H9 (cell line): ENCODE results near the gene IQGAP2. TPM values are rescaled to one million over a fixed set of nuclear protein-coding genes. Genes with fewer than 3 reads are reported as not detected.

Experiments
- DNase-seq: peaks from one replicate; pipeline ENCODE4 v3.0.0-alpha.2; 2017
- H2AFZ ChIP-seq: one replicate; pipeline ENCODE4 v1.6.1; 2013; ENCODE audit warnings: mild to moderate bottlenecking, low read length, control low read depth, moderate library complexity
- H2AK5ac ChIP-seq: 2 replicates; pipeline ENCODE4 v1.6.1; 2013; ENCODE audit warnings: low read length, control low read depth, mixed read lengths; ENCODE audit not compliant: insufficient read length
- H2BK120ac ChIP-seq: one replicate; pipeline ENCODE4 v1.6.1; 2013; ENCODE audit warnings: low read depth, mild to moderate bottlenecking, low read length, control low read depth, inconsistent platforms; ENCODE audit not compliant: poor library complexity, severe bottlenecking
- H2BK12ac ChIP-seq: 2 replicates; pipeline ENCODE4 v1.6.1; 2013; ENCODE audit warnings: low read length, control low read depth, mixed read lengths, low read depth; ENCODE audit not compliant: insufficient read length
- H2BK15ac ChIP-seq: 2 replicates; pipeline ENCODE4 v1.6.1; 2013; ENCODE audit warnings: low read depth, low read length, control low read depth
- H2BK20ac ChIP-seq: one replicate; pipeline ENCODE4 v1.6.1; 2013; ENCODE audit warnings: low read depth, mild to moderate bottlenecking, low read length, control low read depth, inconsistent platforms; ENCODE audit not compliant: poor library complexity, severe bottlenecking
- H2BK5ac ChIP-seq: 2 replicates; pipeline ENCODE4 v1.6.1; 2013; ENCODE audit warnings: low read length, control low read depth, mixed read lengths; ENCODE audit not compliant: insufficient read length
- H3K14ac ChIP-seq: 2 replicates; pipeline ENCODE4 v1.6.1; 2013; ENCODE audit warnings: low read length, control low read depth; ENCODE audit not compliant: insufficient read depth
- H3K18ac ChIP-seq: 2 replicates; pipeline ENCODE4 v1.6.1; 2013; ENCODE audit warnings: low read depth, mild to moderate bottlenecking, mixed read lengths, low read length, control low read depth; ENCODE audit not compliant: insufficient read length
- H3K23ac ChIP-seq: 2 replicates; pipeline ENCODE4 v1.6.1; 2013; ENCODE audit warnings: low read length, control low read depth, mixed read lengths, low read depth; ENCODE audit not compliant: insufficient read length
- H3K23me2 ChIP-seq: 2 replicates; pipeline ENCODE4 v1.6.1; 2013; ENCODE audit warnings: low read depth, mild to moderate bottlenecking, mixed read lengths, low read length, control low read depth; ENCODE audit not compliant: insufficient read length, poor library complexity, severe bottlenecking
- H3K27ac ChIP-seq: 2 replicates; pipeline ENCODE4 v1.5.1; 2013; ENCODE audit warnings: low read length, control low read depth, mixed read lengths, low read depth; ENCODE audit not compliant: insufficient read length
- H3K27me3 ChIP-seq: 2 replicates; pipeline ENCODE4 v1.6.1; 2013; ENCODE audit warnings: low read length, control low read depth, inconsistent platforms; ENCODE audit not compliant: insufficient read depth
- H3K4ac ChIP-seq: 2 replicates; pipeline ENCODE4 v1.6.1; 2013; ENCODE audit warnings: low read depth, mild to moderate bottlenecking, control low read depth, inconsistent platforms, low read length, moderate library complexity
- H3K4me1 ChIP-seq: 2 replicates; pipeline ENCODE4 v1.6.1; 2013; ENCODE audit warnings: low read length, control low read depth, inconsistent platforms; ENCODE audit not compliant: insufficient read depth
- H3K4me2 ChIP-seq: 2 replicates; pipeline ENCODE4 v1.6.1; 2013; ENCODE audit warnings: low read length, control low read depth, mixed read lengths; ENCODE audit not compliant: insufficient read length, insufficient read depth
- H3K56ac ChIP-seq: 2 replicates; pipeline ENCODE4 v1.6.1; 2013; ENCODE audit warnings: low read depth, mild to moderate bottlenecking, mixed read lengths, low read length, control low read depth; ENCODE audit not compliant: insufficient read length
- H3K79me1 ChIP-seq: 2 replicates; pipeline ENCODE4 v1.6.1; 2013; ENCODE audit warnings: low read depth, mild to moderate bottlenecking, moderate library complexity, low read length, control low read depth, inconsistent platforms; ENCODE audit not compliant: insufficient read depth, poor library complexity, severe bottlenecking
- H3K79me2 ChIP-seq: 2 replicates; pipeline ENCODE4 v1.6.1; 2013; ENCODE audit warnings: low read length, control low read depth, inconsistent platforms; ENCODE audit not compliant: insufficient read depth
- H3K9ac ChIP-seq: 2 replicates; pipeline ENCODE4 v1.6.1; 2013; ENCODE audit warnings: low read length, control low read depth, mixed read lengths; ENCODE audit not compliant: insufficient read length; ENCODE audit errors: extremely low read depth
- H3K9me3 ChIP-seq: one replicate; pipeline ENCODE4 v1.6.1; 2013; ENCODE audit warnings: low read depth, low read length, inconsistent platforms; ENCODE audit not compliant: control insufficient read depth
- H3T11ph ChIP-seq: one replicate; pipeline ENCODE4 v1.6.1; 2013; ENCODE audit warnings: mild to moderate bottlenecking, low read length, control low read depth, inconsistent platforms
- H4K20me1 ChIP-seq: one replicate; pipeline ENCODE4 v1.6.1; 2013; ENCODE audit not compliant: control insufficient read depth, insufficient read length, insufficient read depth
- H4K5ac ChIP-seq: 2 replicates; pipeline ENCODE4 v1.6.1; 2013; ENCODE audit warnings: low read depth, mild to moderate bottlenecking, mixed read lengths, low read length, control low read depth; ENCODE audit not compliant: insufficient read length
- H4K8ac ChIP-seq: replicated peaks from 2 replicates; pipeline ENCODE4 v1.6.1; 2013; ENCODE audit warnings: low read length, control low read depth, mixed read lengths, low read depth; ENCODE audit not compliant: insufficient read length
- H4K91ac ChIP-seq: 2 replicates; pipeline ENCODE4 v1.6.1; 2013; ENCODE audit warnings: low read depth, mild to moderate bottlenecking, moderate library complexity, mixed read lengths, low read length, control low read depth; ENCODE audit not compliant: insufficient read length
- H3K27ac Mint-ChIP-seq, 3 experiments: 2 replicates in 2 of 3; 3 replicates in 1 of 3; pipeline ENCODE4 v1.8.0; 2020 to 2021; ENCODE audit warnings: mixed read lengths in 3 of 3, mild to moderate bottlenecking in 1 of 3, moderate library complexity in 1 of 3
- H3K27me3 Mint-ChIP-seq: 2 replicates; pipeline ENCODE4 v1.8.0; 2021; ENCODE audit warnings: low read depth, mild to moderate bottlenecking, moderate library complexity, mixed read lengths
- H3K36me3 Mint-ChIP-seq, 3 experiments: 2 replicates in 2 of 3; 3 replicates in 1 of 3; pipeline ENCODE4 v1.8.0; 2020 to 2021; ENCODE audit warnings: low read depth in 3 of 3, mixed read lengths in 3 of 3; ENCODE audit not compliant: insufficient read depth in 1 of 3
- H3K4me1 Mint-ChIP-seq, 2 experiments: 2 replicates each; pipeline ENCODE4 v1.8.0; 2020; ENCODE audit warnings: mixed read lengths in 2 of 2
- H3K4me3 Mint-ChIP-seq, 2 experiments: 2 replicates in 1 of 2; 3 replicates in 1 of 2; pipeline ENCODE4 v1.8.0; 2020 to 2021; ENCODE audit warnings: mild to moderate bottlenecking in 2 of 2, mixed read lengths in 2 of 2, moderate library complexity in 1 of 2
- H3K9me3 Mint-ChIP-seq, 2 experiments: 2 replicates in 1 of 2; 3 replicates in 1 of 2; pipeline ENCODE4 v1.8.0; 2020; ENCODE audit warnings: mild to moderate bottlenecking in 2 of 2, mixed read lengths in 2 of 2, moderate library complexity in 1 of 2
- WGBS: extraction: QIAGEN DNeasy Blood & Tissue Kit; methylation state at CpG from one replicate; pipeline ENCODE4 v1.1.7; 2013; ENCODE audit warnings: missing lambda C conversion rate, low lambda C conversion rate, mixed read lengths; ENCODE audit not compliant: insufficient read length; ENCODE audit errors: extremely low coverage; 5-methylcytosine and 5-hydroxymethylcytosine counted together
- total RNA-seq: library from RNA; stranded (reverse); gene quantifications from 2 replicates; pipeline ENCODE4 v1.2.1, GENCODE V29; 2021
- TF ChIP-seq, protein P1 (sequence below): fragments of 200-600 bp; sonication (generic); conservative IDR thresholded peaks from 3 replicates; pipeline ENCODE4 v1.8.0; 2021; ENCODE audit warnings: antibody characterized with exemption, mild to moderate bottlenecking

IQGAP2 gene
- total RNA-seq, 1 experiment from 2014 or later: 22.5 TPM

DNA sequence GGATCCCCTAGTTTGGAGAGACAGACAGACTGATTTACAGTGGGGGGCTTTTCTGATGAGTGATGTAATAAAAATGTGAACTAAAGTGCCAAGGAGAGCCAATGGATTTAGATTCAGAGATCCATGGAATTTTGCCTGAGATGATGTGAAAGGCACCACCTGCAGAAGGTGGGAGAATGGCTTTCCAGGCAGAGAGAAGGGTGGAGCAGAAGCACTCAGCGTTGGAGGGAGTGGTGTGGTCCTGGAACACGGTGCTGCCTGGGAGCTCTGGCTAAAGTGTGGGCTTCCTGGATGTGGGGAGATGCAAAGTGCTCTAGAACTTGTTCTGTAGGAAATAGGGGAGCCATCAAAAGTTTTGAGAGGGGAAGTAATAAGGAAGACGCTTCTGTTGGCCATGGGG lies 57.0 kb downstream of the IQGAP2 start:
- no peak overlapping the region for H2BK20ac ChIP-seq
- no peak overlapping the region for H2BK120ac ChIP-seq
- H2BK12ac ChIP-seq: no peak overlapping the region
- peaks cover 0 to 8% (median 0%) of the 10 kb centered on the region in 3 experiments; a peak in 4 of 7 replicates for H3K36me3 Mint-ChIP-seq
- no peaks in the 10 kb centered on the region for H3K79me1 ChIP-seq
- no peaks in the 10 kb centered on the region for H4K20me1 ChIP-seq
- H3K23me2 ChIP-seq: no peaks in the 10 kb centered on the region
- no peak overlapping the region for H3K56ac ChIP-seq
- no peak overlapping the region for H4K8ac ChIP-seq
- no peaks in the 10 kb centered on the region for H3K9me3 ChIP-seq
- H3T11ph ChIP-seq: no peak overlapping the region
- peaks cover 15 to 23% of the 10 kb centered on the region in 2 experiments for H3K4me1 Mint-ChIP-seq
- WGBS: no CpG with 5 or more reads among the region's 3 CpGs
- no peak overlapping the region for H3K18ac ChIP-seq
- DNase-seq: no peak
- H2BK15ac ChIP-seq: no peak overlapping the region
- no peak overlapping the region for H4K91ac ChIP-seq
- H3K23ac ChIP-seq: no peak overlapping the region
- peak overlapping the region in 2 of 3 experiments; percentile 24 to 62; a peak in 2 of 7 replicates for H3K27ac Mint-ChIP-seq
- H3K14ac ChIP-seq: no peak overlapping the region; the same call in 1 of the 2 replicates
- H3K4me1 ChIP-seq: peaks cover 8% of the 10 kb centered on the region
- no peaks in the 10 kb centered on the region for H3K9me3 Mint-ChIP-seq
- no peak overlapping the region for H3K9ac ChIP-seq
- H3K79me2 ChIP-seq: no peaks in the 10 kb centered on the region; the same call in 1 of the 2 replicates
- no peak overlapping the region for H3K4me2 ChIP-seq
- H2BK5ac ChIP-seq: no peak overlapping the region
- TF ChIP-seq, protein P1, sequence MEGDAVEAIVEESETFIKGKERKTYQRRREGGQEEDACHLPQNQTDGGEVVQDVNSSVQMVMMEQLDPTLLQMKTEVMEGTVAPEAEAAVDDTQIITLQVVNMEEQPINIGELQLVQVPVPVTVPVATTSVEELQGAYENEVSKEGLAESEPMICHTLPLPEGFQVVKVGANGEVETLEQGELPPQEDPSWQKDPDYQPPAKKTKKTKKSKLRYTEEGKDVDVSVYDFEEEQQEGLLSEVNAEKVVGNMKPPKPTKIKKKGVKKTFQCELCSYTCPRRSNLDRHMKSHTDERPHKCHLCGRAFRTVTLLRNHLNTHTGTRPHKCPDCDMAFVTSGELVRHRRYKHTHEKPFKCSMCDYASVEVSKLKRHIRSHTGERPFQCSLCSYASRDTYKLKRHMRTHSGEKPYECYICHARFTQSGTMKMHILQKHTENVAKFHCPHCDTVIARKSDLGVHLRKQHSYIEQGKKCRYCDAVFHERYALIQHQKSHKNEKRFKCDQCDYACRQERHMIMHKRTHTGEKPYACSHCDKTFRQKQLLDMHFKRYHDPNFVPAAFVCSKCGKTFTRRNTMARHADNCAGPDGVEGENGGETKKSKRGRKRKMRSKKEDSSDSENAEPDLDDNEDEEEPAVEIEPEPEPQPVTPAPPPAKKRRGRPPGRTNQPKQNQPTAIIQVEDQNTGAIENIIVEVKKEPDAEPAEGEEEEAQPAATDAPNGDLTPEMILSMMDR: no peak
- H4K5ac ChIP-seq: no peak overlapping the region
- H3K4ac ChIP-seq: no peak overlapping the region
- no peaks in the 10 kb centered on the region for H3K27me3 Mint-ChIP-seq
- no peak overlapping the region for H3K27ac ChIP-seq
- H2AK5ac ChIP-seq: no peak overlapping the region
- no peaks in the 10 kb centered on the region for H3K27me3 ChIP-seq
- H3K4me3 Mint-ChIP-seq: no peak overlapping the region
- H2AFZ ChIP-seq: no peak overlapping the region
